Stimulated activated CD8-positive, alpha-beta memory T cell treated with anti-CD3 and anti-CD28 coated beads, Interleukin-12 subunit alpha, Interleukin-12 subunit beta, amount 100 ng/mL, for 24 hours (primary cell): ENCODE data around the gene C1QC.
"Not testable (repeated sequence)": the region's sequence is repeated elsewhere in the genome, so short reads cannot be mapped to it uniquely, and the experiment has no call there.

Source experiments
- DNase-seq: peaks from one replicate; pipeline ENCODE4 v3.0.0-alpha.2; 2020; ENCODE audit errors: extremely low read depth

Gene C1QC

GRCh38 chr1:22650089-22650693 is 6.8 kb downstream of the C1QC start:
- DNase-seq = no peak

- DNase-seq = no peak
Observed at GRCh38 chr1:22651941-22652856, 8.8 kb downstream of the C1QC start.

DNA sequence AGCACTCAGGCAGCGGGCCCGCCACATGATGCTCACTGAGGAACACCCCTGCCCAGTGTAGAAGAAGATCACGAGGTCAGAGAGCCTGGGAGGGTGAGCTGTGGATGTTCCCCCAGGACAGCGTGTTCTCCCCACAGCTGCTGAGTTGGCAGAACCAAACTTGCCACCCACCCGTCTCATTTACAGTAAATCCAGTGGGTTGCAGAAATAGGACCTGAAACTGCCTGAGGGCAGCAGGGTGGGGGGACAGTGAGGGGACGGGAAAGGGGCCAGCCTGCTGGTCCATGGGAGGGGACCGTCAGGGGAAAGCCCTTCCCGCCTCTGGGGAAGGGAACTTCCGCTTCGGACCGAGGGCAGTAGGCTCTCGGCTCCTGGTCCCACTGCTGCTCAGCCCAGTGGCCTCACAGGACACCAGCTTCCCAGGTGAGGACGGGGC is 9.5 kb downstream of the C1QC start, which contains the start of gene C1QB:
C1QB (plus strand) TSS at position 356 of the 436 bp plus-strand sequence. CDS start 6,227 bp downstream, outside the sequence.
- no peak for DNase-seq

- DNase-seq = no peak
Observed at GRCh38 chr1:22654692-22655091, 11.3 kb downstream of the C1QC start.

DNA sequence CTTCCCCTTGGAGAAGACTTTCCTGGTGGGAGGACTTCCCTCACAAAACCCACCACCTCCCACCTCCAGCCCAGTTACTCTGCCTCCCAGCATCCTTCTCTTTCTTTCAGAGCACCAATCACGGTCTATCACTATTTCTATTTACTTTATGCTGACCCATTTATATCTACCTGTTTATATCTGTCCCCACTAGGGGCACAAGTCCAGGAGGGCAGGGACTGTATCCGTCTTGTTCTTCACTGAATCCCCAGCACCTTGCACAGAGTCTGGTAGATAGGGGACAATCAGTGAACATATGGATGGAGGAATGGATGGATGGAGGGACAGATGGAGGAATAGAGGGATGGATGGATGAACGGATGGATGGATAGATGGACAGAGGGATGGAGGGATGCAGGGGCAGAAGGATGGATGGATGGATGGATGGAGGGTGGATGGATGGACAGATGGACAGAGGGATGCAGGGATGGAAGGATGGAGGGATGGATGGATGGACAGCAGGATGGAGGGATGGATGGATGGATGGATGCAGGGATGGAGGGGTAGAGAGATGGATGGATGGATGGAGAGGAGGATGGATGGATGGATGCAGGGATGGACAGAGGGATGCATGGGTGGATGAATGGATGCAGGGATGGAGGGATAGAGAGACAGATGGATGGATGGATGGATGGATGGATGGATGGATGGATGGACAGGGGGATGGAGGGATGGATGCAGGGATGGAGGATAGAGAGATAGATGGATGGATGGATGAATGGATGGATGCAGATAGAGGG is 15.1 kb downstream of the C1QC start:
- DNase-seq = no peak

DNA sequence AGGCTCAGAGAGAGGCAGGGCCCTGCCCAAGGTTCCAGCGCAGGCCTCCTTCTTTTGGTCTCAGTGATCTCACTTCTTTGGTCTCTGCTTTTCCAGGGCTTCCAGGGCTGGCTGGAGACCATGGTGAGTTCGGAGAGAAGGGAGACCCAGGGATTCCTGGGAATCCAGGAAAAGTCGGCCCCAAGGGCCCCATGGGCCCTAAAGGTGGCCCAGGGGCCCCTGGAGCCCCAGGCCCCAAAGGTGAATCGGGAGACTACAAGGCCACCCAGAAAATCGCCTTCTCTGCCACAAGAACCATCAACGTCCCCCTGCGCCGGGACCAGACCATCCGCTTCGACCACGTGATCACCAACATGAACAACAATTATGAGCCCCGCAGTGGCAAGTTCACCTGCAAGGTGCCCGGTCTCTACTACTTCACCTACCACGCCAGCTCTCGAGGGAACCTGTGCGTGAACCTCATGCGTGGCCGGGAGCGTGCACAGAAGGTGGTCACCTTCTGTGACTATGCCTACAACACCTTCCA is 17.3 kb downstream of the C1QC start:
- DNase-seq = no peak

GRCh38 chr1:22661880-22662279 is 18.4 kb downstream of the C1QC start:
- DNase-seq = no peak

GRCh38 chr1:22662318-22662717 is 18.9 kb downstream of the C1QC start:
- DNase-seq = no peak

GRCh38 chr1:22662986-22663408 is 19.6 kb downstream of the C1QC start:
- no peak for DNase-seq

DNA sequence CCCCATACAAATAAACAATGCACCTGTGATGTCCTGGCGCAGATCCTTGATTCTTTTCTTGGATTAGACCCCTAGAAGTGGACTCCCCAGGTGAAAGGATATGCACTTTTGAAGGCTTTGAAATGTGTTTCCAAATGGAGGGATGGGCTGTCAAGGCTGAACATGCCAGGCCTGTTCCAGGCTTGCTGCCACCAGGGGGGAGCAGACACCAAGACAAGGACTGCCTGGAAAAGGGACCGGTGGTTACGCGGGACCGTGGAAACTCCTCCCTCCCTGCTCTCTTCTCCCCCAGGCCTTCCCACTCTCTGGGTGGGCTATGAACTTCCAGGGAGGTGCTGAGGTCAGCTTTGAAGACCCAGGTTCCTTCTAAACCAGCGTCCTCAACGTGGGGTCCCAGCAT is 22.3 kb downstream of the C1QC start:
- no peak for DNase-seq

- no peak for DNase-seq
Observed at GRCh38 chr1:22666412-22666811, 23.0 kb downstream of the C1QC start.

DNA sequence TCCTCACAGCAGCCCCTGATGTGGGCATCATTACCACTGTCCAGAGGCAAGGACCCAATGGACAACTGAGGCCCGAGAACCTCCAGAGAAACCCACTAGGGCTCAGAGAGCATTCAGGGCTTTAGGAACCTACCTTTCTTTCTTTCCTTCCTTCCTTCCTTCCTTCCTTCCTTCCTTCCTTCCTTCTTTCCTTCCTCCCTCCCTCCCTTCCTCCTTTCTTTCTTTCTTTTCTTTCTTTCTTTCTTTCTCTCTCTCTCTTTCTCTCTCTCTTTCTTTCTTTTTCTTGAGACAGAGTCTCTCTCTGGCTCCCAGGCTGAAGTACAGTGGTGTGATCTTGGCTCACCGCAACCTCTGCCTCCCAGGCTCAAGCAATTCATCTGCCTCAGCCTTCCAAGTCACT is 25.4 kb downstream of the C1QC start:
- not testable (repeated sequence) for DNase-seq

GRCh38 chr1:22670352-22670975 is 27.0 kb downstream of the C1QC start:
- no peak for DNase-seq

GRCh38 chr1:22671999-22672398 is 28.6 kb downstream of the C1QC start:
- DNase-seq = no peak

DNA sequence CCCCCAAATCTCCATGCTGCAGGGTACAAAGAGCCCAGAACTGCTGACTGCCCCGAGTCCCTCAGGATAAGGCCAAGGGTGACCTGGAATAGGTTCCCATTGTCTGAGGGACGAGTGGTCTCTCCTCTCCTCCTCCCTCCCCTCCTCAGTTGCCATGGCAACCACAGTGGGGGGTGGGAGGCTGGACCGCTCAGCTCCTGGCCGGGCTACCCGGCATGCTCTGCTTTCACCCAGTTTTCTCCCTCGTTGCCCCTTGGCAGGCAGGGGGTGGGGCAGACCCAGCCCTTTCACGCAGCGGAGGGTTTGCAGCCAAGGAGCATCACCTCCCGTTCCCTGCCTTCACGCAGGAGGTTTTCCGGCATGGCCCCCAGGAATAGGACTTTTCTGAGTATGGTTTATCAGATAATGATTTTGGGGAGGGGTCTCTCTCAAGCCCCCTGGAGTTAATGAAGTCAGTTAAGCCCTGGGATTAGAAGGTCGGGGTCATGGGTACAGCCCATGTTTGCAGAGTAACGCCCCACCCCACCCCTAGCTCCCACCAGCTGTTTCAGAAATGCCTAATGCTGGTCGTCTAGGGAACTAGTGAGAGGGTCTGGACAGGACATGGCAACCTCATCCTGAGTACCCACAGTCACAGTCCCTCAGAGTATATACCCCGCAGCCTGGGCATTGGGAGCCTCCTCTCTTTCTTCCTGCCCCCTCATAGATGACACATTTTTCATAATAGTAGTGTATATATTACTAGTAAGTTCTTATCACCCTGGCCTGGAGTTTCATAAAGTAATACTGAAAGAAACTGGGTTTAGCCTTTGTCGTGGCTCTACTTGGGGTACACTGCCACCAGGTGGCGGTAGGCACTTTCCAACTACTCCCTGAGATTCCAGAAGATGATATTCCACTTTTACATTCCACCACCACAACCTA is 30.3 kb downstream of the C1QC start:
- DNase-seq = no peak

GRCh38 chr1:22674410-22674749 is 30.9 kb downstream of the C1QC start:
- DNase-seq = no peak

DNA sequence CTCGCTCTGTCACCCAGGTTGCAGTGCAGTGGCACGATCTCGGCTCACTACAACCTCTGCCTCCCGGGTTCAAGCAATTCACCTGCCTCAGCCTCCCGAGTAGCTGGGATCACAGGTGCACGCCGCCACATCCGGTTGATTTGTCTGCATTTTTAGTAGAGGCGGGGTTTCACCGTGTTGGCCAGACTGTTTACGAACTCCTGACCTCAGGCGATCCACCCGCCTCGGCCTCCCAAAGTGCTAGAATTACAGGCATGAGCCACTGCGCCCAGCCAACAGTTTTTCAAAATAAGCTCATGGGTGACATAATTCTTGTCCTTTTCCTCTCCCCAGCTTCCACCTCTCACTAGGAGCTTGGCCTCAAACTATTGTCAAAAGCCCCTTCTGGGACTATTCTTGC is 32.7 kb downstream of the C1QC start:
- not testable (repeated sequence) for DNase-seq

DNA sequence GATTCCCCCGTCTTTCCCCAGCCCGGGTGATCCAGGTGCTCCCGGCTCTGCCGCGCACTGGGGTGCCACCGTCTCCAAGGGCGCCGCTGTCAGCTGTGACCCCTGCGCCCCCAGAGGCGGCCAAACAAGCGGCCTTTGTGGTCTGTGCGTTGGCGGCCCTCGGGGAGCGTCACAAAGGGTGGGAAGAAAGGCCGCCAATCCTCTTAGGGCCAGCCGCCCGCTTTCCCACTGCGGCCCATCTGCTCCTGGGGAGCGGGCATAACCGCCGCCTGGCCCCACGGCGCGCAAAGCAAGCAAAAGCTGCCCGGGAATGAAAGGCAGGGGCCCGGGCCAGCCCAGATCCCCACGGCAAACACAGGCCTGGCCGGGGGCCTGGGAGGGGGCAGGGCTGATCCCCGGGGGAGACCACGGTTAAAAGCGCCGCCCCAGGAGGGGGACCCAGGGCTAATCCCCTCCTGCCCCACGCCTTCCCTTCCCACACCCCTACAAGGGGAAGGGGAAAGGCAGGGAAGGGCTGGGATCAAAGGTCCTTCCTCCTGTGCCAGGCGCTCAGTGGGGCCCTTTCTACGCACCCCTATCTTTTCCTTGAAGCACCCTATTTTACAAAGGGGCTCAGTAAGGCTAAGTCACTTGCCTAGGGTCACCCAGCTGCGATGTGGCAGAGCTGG is 33.6 kb downstream of the C1QC start:
- no peak for DNase-seq

GRCh38 chr1:22677931-22678896 is 34.8 kb downstream of the C1QC start:
- DNase-seq = no peak
